GM03348 (cell line): ENCODE data around the gene DHRS2.
"Not testable (repeated sequence)": the region's sequence is repeated elsewhere in the genome, so short reads cannot be mapped to it uniquely, and the experiment has no call there.

Experiments
- DNase-seq: peaks from one replicate; pipeline ENCODE4 v3.0.0; 2012; ENCODE audit warnings: low spot score

The DHRS2 gene

DNA sequence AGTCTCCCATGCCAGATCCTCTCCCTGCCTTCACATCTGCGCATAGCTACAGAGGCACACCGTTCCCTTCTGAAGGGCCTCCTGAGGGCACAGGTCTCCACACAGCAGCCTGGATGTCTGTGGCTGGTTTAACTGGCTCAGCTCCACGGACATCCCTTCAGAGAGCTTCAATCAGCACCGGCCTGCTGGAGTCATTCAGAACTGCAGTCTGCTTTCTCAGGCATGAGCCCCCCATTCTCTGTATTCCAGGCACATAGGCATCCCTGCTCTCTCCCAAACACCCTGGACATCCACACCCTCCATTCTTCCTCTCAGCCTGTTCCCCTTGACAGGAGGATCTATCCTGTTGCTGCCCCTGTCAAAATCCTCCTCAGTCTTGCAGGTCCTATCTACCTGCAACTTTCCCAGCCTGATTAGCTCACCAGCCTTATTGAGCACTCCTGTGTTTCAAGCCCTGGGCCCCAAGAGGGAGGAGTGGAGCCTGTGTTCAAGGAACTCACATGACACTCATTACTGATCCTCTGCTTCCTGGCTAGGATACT lies 2.9 kb upstream of the DHRS2 start:
- no peak for DNase-seq

DNA sequence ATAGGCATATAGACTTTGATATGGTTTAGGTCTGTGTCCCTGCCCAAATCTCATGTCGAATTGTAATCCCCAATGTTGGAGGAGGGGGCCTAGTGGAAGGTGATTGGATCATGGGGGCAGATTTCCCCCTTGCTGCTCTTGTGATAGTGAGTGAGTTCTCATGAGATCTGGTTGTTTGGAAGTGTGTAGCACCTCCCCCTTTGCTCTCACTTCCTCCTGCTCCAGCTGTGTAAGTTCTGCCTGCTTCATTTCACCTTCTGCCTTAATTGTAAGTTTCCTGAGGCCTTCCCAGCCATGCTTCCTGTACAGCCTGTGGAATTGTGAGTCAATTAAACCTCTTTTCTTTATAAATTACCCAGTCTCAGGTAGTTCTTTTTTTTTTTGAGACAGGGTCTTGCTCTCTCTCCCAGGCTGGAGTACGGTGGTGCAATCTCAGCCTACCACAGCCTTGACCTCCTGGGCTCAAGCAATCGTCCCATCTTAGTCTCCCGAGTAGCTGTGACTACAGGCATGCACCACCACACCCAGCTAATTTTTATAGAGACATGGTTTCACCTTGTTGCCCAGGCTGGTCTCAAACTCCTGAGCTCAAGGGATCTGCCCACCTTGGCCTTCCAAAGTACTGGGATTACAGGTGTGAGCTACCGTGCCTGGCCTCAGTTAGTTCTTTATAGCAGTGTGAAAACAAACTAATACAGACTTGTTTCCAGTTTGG lies 1.3 kb upstream of the DHRS2 start:
- not testable (repeated sequence) for DNase-seq

DNA sequence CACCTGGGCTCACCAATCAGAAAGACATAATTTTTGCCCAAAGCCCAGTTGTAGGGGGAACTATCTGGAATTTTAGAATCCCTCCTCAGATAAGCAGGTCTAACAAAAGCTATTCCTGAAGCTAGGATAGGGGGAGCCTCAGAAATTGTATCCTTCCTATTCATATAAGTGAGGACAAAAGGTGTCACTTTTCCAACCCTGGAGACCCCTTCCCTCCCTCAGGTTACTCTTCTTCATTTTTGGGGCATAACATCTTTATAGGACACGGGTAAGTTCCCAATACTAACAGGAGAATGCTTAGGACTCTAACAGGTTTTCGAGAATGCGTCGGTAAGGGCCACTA lies 1.1 kb downstream of the DHRS2 start:
- not testable (repeated sequence) for DNase-seq

DNA sequence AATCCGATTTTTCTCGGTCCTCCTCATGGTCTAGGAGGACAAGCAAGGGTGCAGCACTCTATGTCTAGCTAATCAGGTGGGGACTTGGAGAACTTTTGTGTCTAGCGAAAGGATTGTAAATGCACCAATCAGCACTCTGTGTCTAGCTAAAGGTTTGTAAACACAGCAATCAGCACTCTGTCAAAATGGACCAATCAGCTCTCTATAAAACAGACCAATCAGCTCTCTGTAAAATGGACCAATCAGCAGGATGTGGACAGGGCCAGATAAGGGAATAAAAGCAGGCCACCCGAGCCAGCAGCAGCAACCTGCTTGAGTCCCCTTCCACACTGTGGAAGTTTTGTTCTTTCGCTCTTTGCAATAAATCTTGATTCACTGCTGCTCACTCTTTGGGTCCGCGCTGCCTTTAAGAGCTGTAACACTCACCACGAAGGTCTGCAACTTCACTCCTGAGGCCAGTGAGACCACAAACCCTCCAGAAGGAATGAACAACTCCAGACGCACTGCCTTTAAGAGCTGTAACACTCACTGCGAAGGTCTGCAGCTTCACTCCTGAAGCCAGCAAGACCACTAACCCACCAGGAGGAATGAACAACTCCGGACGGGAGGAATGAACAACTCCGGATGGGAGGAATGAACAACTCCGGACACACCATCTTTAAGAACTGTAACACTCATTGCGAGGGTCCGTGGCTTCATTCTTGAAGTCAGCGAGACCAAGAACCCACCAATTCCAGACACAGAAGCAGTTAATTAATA lies 1.7 kb downstream of the DHRS2 start:
- DNase-seq: not testable (repeated sequence)

DNA sequence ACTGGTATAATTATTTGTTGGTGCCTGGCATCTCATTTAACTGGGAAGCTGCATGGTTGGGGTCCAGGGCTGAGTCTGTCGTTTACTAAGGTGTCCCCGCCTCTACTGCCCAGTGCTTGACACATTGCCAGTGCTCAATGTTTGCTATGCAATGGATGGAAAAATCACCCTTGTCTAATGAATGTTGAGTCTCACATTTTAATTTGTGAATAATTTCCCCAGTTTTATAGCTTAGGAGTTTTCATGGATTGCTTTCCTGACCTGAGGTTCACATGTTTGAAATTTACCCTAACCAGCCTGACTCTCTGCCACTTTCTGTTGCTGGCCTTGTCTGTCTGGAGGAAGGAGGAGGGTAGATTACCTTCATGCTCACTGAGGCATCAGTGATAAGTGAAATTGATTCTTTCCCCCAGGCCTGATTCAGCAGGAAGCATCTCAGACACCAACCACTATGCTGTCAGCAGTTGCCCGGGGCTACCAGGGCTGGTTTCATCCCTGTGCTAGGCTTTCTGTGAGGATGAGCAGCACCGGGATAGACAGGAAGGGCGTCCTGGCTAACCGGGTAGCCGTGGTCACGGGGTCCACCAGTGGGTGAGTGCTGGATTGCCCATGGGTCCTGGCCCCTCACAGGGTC lies 2.4 kb downstream of the DHRS2 start:
- DNase-seq: no peak

DNA sequence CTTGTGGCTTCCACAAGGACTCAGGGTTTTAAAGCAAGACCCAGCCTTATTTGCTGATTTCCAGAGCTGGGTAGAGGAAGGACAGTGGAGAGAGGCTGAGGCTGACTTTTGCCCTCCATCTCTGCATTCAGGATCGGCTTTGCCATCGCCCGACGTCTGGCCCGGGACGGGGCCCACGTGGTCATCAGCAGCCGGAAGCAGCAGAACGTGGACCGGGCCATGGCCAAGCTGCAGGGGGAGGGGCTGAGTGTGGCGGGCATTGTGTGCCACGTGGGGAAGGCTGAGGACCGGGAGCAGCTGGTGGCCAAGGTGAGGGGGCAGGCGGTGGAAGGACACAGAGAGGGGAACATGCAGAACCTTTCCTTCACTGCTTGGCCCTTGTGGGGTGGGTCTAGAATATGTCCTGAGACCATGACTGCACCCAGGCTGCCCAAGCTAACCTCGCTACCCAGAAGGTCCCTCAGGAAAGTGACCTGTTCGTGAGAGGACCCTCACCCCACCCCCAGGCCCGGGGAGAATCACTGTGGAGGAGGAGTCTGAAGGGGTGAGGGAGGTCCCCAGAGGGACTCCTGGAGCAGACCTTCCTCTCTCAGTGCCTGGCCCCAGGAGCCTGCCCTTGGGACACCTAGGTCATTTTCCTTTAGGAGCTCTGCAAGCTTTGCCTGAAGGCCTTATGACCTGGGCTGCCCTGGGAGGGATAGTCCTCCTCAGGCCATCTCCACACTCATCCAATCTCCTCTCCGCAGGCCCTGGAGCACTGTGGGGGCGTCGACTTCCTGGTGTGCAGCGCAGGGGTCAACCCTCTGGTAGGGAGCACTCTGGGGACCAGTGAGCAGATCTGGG lies 3.1 kb downstream of the DHRS2 start:
- no peak for DNase-seq

DNA sequence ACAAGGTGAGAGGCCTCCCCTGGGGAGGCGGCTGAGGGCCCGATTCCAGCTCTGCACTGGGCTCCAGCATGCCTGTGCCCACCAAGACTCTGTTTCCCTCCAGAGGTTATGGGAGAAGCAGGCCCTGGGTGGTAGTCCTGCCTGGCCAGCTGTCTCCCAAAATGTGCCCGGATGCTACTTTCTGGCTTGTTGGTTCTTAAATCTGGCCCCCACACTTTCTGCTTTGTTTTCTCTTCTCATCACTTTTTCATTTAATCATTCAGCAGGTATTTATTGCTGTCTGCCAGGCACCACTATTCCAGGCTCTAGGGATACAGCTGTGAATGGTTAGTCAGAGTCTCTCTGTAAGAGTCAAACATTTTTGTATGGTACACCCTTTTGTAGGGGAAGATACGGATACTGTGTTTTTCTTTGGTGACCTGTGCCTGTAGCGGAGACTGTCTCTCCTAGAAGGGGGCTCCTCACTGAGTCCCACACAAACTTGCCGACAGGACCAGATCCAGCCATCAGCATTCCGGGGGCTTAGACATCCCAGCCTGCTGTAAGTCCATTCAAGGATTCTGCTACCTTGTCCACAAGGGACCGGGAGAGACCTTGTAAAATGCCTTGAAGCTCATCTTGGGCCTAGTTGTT lies 3.8 kb downstream of the DHRS2 start:
- no peak for DNase-seq

DNA sequence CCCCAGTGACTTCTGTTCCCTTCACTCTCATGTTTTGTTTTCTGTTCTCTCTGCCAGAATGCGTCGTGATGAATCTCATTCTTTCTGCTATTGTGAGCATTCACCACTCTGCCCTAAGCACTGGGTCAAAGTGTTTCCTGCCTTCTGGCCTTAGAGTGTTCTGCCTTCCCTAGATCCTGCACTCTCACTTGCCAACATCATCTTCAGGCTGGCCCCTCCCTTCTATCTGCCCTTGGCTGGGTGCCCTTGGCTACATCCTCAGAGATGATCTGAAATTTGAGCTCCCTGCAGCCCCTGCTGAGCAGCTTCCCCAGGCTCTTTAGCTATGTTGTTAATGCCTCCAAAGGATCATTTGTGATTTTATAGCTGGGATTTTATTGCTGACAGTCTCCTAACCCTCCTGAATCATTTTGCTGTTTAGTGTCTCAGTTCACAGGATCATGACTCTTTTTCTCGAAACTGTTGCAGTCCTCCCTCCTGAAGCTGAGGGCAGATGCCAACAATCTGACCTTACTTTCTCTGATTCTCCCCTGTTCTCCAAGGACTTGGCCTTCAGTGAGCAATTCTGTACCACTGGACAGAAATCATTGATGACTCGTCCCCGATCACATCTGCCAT lies 4.5 kb downstream of the DHRS2 start:
- peak; percentile 68 for DNase-seq

DNA sequence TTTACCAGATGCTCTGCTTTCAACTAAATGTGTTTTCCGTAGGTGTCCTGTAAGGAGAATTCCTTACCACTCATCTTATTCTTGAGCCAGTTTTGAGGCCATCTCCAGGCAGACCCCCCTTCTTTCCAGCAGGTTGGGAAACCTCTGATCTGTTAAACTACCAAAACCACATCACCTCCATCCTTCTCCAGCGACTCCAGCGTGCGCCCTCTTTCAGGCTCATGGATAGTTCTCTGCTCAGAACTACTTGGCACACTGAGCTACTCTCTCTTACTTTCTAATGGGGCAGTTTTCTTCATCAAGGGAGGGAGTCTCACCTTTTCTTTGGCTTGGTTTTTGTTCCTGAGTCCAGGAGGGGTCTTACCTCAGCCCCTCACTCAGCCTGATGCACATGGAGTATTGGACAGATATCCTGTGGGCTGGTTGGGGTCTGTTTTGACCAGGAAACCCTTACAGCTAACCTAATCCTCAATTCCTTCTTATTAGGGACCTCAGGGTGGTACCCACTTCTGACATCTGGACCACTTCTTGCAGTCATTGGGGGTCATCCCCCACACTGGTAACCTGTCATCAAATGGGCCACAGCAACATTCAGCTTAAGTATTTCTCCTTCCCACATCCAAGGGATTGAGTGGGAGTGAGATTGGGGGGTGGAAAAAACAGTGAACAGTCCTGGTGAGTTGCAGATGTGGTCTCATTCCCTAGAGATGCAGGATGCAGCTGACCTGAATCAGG lies 5.2 kb downstream of the DHRS2 start:
- no peak for DNase-seq

DNA sequence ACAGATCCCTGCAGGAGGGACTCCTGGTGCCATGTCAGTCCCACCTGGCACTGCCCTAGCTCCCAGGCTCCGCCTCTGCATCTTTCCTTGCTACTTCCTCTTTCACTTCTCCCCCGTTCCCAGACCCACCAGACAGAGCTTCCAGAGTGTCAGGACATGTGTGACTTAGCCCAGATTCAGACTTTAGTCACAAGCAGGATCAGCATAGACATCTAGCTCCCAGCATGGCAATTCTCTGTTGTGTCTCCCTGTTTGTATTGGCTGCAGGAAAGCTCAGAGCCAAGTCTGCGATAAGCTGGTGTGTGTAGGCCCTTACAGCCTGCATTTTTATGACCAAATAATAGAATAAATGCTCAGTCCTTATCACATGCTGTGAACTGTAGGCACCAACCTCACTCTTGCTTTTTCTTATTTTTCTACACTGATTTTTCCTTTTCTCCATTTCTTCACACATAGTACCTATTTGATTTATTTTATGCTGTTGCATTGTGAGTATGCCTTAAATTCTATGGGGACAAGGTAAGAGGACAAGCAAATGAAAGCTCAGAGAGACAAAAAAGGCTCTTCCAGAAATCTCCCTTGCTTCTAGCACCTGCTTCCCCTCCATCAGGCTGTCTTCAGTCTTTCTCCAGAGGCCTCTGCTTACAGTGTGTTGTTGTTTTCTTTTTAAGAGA lies 5.9 kb downstream of the DHRS2 start:
- no peak for DNase-seq

DNA sequence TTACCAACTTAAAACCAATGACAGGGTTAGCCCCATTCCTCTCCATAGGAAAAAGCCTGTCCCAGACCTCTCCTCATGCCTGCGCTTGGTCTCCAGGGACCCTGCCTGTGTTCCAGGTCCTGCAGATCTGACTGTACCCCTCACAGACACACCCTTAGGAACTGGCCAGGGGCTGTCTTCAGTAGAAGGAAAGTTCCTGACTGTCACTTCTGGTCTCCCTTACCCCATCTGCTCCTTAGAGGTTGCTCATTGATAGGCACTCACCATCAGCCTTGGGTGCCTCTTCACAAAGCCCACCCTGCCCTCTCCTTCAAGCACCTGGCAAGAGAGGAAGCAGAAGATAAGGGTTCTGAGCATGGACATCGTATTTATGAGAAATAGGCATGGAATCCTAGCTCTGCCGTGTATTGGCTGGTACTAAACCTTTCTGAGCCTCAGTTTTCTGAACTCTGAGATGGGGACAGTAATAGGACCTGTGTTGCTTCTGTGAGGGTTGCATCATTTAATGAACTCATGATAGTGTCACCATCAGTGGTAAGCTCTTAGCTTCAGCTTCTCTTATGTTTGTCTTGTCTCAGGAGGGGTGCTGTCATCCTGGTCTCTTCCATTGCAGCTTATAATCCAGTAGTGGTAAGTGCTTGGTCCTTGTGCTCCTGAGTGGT lies 7.5 kb downstream of the DHRS2 start:
- DNase-seq: no peak

DNA sequence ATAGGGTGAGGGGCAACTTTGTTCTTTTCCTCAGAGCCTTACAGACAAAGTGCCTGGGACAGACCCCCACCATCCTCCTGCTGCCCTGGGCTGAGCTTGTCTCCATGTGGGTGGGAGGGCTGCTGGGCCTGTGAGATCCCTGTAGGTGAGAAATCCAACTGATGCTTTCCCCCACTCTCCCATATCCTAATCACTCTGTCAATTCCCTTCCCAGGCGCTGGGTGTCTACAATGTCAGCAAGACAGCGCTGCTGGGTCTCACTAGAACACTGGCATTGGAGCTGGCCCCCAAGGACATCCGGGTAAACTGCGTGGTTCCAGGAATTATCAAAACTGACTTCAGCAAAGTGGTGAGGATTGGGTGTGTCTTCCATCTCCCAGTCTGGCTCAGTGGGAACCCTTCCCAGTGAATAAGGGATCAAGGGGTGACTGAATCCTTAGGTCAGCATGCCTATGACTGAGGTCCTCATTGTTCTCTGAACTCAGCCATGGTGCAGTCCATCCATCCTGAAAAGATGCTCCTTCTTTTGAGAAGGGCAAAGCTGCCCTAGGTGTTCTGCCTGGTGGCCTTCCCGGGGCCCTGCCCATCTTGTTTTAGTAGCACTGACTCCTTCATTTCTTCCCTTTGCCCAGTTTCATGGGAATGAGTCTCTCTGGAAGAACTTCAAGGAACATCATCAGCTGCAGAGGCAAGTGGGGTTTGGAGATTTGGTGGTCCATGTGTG lies 8.2 kb downstream of the DHRS2 start:
- DNase-seq: no peak

DNA sequence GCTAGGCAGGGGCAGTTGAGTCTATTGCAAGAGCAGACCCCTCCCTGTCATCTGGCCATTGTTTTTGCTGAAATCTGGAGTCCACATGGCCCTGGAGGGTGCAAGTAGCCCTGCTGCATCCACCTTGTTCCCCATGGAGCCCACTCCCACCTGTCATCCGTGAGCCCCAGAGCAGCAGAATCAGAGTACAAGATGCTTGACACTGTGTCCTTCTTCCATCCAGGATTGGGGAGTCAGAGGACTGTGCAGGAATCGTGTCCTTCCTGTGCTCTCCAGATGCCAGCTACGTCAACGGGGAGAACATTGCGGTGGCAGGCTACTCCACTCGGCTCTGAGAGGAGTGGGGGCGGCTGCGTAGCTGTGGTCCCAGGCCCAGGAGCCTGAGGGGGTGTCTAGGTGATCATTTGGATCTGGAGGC lies 8.8 kb downstream of the DHRS2 start:
- DNase-seq: no peak

DNA sequence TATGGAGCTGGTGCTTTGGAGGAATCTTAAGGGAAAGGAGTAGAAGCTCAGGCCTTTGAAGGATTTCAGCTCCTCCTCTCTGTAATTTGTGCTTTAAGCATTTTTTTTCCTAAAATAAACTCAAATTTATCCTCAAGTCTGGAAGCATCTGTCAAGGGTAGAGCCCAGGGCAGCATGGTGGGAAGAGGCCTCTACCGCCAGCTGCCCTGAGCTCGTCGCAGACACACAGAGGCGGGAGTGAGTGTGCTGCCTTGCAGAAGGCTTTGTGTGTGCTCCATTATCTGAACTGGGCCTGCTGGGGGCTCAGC lies 9.3 kb downstream of the DHRS2 start:
- no peak for DNase-seq

DNA sequence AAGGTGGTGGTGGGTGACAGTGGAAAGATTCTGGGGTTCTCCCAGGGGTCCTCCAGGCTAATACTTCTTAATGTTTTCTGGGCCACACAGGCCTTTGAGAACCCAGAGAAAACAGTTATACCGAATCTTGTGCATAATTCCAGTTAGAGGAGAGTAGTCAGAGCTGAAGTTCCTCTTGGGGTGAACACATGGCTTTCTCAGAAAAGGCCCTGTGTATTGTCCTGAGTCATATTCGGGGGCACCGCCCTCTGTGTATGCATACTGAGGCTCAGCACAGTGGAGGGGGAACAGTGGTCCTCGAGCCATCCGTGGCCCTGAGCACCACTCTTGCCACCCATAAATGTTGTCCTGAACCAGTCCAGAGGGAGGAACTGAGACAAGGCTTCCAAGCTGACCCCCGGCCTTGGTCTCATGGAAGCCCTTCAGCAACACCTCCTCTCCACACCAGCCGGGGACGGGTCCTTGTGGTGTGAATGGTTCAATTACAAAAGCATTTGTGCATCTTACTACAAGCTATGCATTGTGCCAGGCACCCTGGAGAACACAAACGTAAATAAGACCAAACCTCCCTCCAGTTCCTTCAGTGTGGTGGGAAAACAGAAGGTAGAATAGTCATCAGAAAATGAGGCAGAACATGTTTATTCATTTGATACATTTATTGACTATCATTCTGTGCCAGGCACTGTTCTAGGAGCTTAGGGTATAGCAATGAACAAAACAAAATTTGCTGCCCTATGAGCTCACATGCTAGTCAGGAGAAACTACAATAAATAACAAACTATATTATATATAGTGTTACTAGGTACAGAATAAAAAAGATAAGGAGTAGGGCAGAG lies 9.9 kb downstream of the DHRS2 start:
- no peak for DNase-seq

DNA sequence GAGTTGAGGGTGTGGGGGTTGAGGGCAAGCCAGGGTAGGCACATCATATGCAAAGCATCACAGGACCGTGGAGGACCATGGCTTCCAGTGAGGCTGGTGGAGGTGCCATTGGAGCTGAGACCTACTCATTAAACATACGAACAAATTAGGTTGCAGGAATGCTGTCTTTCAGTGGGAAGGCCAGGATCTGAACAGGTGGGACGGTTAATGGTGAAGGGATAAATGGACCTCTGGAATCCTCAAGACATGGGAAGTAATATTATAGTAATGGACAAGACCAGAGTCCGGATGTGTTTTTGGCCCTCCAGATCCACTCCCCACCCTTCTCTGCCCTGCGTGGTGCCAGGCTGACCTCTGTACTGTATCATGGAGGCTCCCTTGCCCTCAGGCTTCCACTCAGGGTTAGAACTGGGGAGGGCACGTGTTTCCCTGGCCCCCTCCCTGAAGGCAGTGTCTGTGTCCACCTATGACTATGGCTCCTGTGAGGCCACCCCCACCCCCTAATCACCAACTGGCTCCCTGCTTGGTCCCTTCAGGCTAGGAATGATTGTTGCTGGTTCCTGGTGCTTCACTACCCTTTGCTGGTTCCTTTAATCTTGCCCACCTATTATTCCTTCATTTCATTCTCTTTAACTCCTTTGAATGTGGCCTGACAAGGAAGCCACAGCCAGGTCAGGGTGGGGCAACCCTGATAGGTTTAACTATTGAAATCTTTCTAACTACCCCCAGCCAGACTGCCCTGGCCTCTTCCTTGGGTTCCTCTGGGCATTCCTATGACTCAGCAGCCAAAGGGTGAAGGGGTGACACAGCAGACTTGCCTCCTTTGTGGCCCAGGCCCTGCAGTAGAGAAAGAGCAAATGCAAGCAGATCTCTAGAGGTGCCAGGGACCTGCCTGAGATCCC lies 10.7 kb downstream of the DHRS2 start:
- no peak for DNase-seq

DNA sequence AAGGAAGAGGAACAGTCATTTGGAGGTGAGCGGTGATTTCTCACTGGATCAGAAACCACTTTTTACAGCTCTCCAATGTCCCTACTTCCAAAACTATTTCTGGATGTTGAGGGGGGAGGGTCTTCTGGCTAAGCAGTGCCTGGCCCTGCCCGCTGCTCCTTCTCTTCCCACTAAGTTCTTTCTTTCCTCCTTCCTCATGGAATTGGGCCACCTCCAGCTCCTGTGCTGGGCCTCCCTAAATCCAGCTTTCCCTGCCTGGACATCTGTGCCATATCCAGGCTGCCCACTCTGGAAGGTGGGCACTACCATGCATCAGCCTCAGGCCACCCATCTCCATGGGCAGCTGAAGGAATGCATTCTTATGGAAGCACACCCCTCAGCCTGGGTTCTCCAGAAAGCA lies 11.5 kb downstream of the DHRS2 start:
- DNase-seq: no peak
